A549 (cell line): Measurements from ENCODE around the gene RABGEF1. TPM values are rescaled to one million over a fixed set of nuclear protein-coding genes. Genes with fewer than 3 reads are reported as not detected.
A peak's percentile ranks its signal among the peaks of the same experiment; 100 is the strongest.
"Not testable (repeated sequence)": the region's sequence is repeated elsewhere in the genome, so short reads cannot be mapped to it uniquely, and the experiment has no call there.

ENCODE experiments used
- ATAC-seq, 2 experiments: fragments of 200-7000 bp in 1 of 2; fragments of >200 bp in 1 of 2; cut with Nextera tagmentation in 1 of 2; cut with Tn5 transposase in 1 of 2; 3 replicates each; pipeline versions ENCODE4 v1.8.0 to v1.9.1; 2018 to 2020; ENCODE audit warnings: mild to moderate bottlenecking in 1 of 2, moderate library complexity in 1 of 2
- CTCF ChIA-PET: fragments of 300-600 bp; sonication (Branson Sonifier 250); formaldehyde crosslinking; extraction: SDS; loops from one replicate; lab custom pipeline; 2021; ENCODE audit warnings: antibody characterized with exemption, inconsistent platforms; lab: Yijun Ruan, JAX
- POLR2A ChIA-PET: fragments of 350-600 bp; formaldehyde crosslinking; extraction: SDS; loops from one replicate; lab custom pipeline; 2021; ENCODE audit warnings: antibody characterized with exemption, inconsistent platforms; lab: Yijun Ruan, JAX
- DNase-seq, 2 experiments: peaks; one replicate each; pipeline versions ENCODE4 v3.0.0 to v3.0.0-alpha.2; 2011 to 2016; ENCODE audit warnings: low read depth in 1 of 2, low spot score in 1 of 2
- FAIRE-seq: peaks from 2 replicates; lab custom pipeline; 2011; peaks lifted over from hg19 to GRCh38; lab: Jason Lieb, UNC
- H3K27ac ChIP-seq, 2 experiments: fragments of >200 bp; sonication (Bioruptor Twin); formaldehyde crosslinking; 3 replicates each; pipeline ENCODE4 v1.5.1; 2016 to 2017
- H3K4me1 ChIP-seq: fragments of >200 bp; sonication (Bioruptor Twin); formaldehyde crosslinking; 3 replicates; pipeline ENCODE4 v1.6.1; 2016
- H3K4me2 ChIP-seq: fragments of >200 bp; sonication (Bioruptor Twin); formaldehyde crosslinking; 3 replicates; pipeline ENCODE4 v1.6.1; 2016
- H3K4me3 ChIP-seq: fragments of >200 bp; sonication (Bioruptor Twin); formaldehyde crosslinking; 3 replicates; pipeline ENCODE4 v1.5.1; 2016
- H3K9me3 ChIP-seq: fragments of >200 bp; sonication (Bioruptor Twin); formaldehyde crosslinking; 3 replicates; pipeline ENCODE4 v1.6.1; 2016
- CHD4 ChIP-seq: fragments of 200-600 bp; sonication (generic); IDR thresholded peaks from 2 replicates; pipeline ENCODE4 v1.6.1; 2016; ENCODE audit warnings: antibody characterized with exemption, mild to moderate bottlenecking, borderline replicate concordance
- EHMT2 ChIP-seq: fragments of 200-600 bp; sonication (generic); IDR thresholded peaks from 2 replicates; pipeline ENCODE4 v1.6.1; 2016; ENCODE audit warnings: antibody characterized with exemption, low read depth, mild to moderate bottlenecking, moderate library complexity
- FOSL2 ChIP-seq, 2 experiments: fragments of 450-650 bp in 1 of 2; fragments of >200 bp in 1 of 2; sonication (Bioruptor Twin) in 1 of 2; formaldehyde crosslinking; IDR thresholded peaks; 2 replicates each; pipeline versions ENCODE4 v1.5.0 to v1.6.1; 2016 to 2020; ENCODE audit warnings: mild to moderate bottlenecking in 1 of 2, moderate library complexity in 1 of 2
- HMGXB4 ChIP-seq: fragments of 250-450 bp; sonication (Bioruptor Pico); IDR thresholded peaks from 2 replicates; pipeline ENCODE4 v1.5.0; 2021; ENCODE audit warnings: mild to moderate bottlenecking, moderate library complexity, borderline replicate concordance
- MAFK ChIP-seq: fragments of 450-650 bp; IDR thresholded peaks from 2 replicates; pipeline ENCODE4 v1.6.1; 2014; ENCODE audit not compliant: partially characterized antibody
- PHF8 ChIP-seq: fragments of 200-600 bp; sonication (generic); IDR thresholded peaks from 2 replicates; pipeline ENCODE4 v1.6.1; 2016; ENCODE audit warnings: low read depth, mild to moderate bottlenecking, antibody characterized with exemption, moderate library complexity, borderline replicate concordance
- RAD21 ChIP-seq, 2 experiments: fragments of >200 bp in 1 of 2; sonication (Bioruptor Twin) in 1 of 2; formaldehyde crosslinking in 1 of 2; IDR thresholded peaks in 1 of 2; conservative IDR thresholded peaks in 1 of 2; 2 replicates in 1 of 2; 3 replicates in 1 of 2; pipeline ENCODE4 v1.6.1; 2012 to 2018; ENCODE audit warnings: inconsistent platforms in 1 of 2
- RCOR1 ChIP-seq: fragments of 150-350 bp; IDR thresholded peaks from 2 replicates; pipeline ENCODE4 v1.6.1; 2014; ENCODE audit warnings: antibody characterized with exemption, low read length, low read depth
- REST ChIP-seq: fragments of 200-600 bp; sonication (generic); IDR thresholded peaks from 2 replicates; pipeline ENCODE4 v1.6.1; 2016; ENCODE audit warnings: antibody characterized with exemption, mild to moderate bottlenecking, moderate library complexity
- RNF2 ChIP-seq: fragments of 200-600 bp; sonication (generic); IDR thresholded peaks from 2 replicates; pipeline ENCODE4 v1.6.1; 2016; ENCODE audit warnings: low read depth, mild to moderate bottlenecking, antibody characterized with exemption, moderate library complexity, borderline replicate concordance
- ZFP36 ChIP-seq: fragments of 450-650 bp; IDR thresholded peaks from 2 replicates; pipeline ENCODE4 v1.6.1; 2014; ENCODE audit warnings: borderline replicate concordance; ENCODE audit not compliant: partially characterized antibody
- WGBS: methylation state at CpG from one replicate; pipeline ENCODE4 v1.1.6; 2017; ENCODE audit errors: missing lambda C conversion rate; 5-methylcytosine and 5-hydroxymethylcytosine counted together
- polyA plus RNA-seq, 4 experiments: library from polyadenylated mRNA; depleted of rRNA in 3 of 4; stranded (reverse); fragments of >200 nt; fragmentation: RNase III in 1 of 4; extraction: RNeasy Plus Mini Kit Qiagen cat#74134 plus additional on column Dnase treatment in 1 of 4; gene quantifications; 2 replicates in 3 of 4; 3 replicates in 1 of 4; pipeline ENCODE4 v1.2.3, GENCODE V29; 2011 to 2017

RABGEF1 gene
- polyA plus RNA-seq, 2 of the 4 experiments (the other 2 are of a cell fraction), result 16.2 to 22.6 TPM

DNA sequence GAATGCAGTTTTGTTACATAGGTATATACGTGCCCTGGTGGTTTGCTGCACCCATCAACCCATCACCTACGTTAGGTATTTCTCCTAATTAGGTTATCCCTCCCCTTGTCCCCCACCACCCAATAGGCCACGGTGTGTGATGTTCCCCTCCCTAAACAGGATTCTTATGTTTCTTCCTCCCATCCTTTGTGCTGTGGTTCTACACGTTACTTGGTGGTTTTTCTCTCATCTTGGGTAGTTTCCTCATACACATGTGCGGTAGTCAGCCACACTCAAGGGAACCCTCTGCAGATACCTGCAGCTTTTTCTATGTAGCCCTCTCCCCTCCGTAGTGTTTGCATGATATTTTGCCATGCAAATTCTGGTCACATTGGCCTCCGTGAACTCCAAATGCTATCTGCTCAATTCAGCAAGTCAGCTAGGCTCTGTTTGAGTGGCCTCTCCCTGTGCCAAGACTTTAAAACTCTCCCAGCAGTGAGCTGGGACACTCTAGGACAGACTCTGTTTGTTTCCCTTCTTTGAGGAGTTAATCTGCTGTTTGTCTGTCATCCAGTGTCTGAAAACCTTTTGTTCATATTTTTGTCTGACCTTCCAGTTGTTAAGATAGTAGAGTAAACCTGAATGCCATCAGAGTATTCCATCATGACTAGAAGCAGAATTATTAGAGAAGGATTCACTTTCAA lies 41.0 kb downstream of the RABGEF1 start:
- POLR2A ChIA-PET, result no interaction called here
- no peaks in the 10 kb centered on the region for H3K9me3 ChIP-seq
- H3K27ac ChIP-seq, result no peak overlapping the region
- peaks cover 9% of the 10 kb centered on the region; the same call in 2 of the 3 replicates for H3K4me1 ChIP-seq
- no peak overlapping the region for H3K4me2 ChIP-seq
- ATAC-seq (no peak), FAIRE-seq (no peak), DNase-seq (no peak)
- H3K4me3 ChIP-seq, result no peak overlapping the region
- 92% methylated on average over 7 of the region's 7 CpGs for WGBS
- CTCF ChIA-PET, result no interaction called here
- TF ChIP-seq EHMT2 (no peak), ZFP36 (no peak), RAD21 (conservative IDR thresholded peaks at IDR 0.05 in 1 of 2, IDR thresholded peaks at IDR 0.05 in 1 of 2) (no peak), PHF8 (no peak), RNF2 (no peak), HMGXB4 (no peak), REST (no peak), RCOR1 (no peak), CHD4 (no peak), MAFK (no peak)

DNA sequence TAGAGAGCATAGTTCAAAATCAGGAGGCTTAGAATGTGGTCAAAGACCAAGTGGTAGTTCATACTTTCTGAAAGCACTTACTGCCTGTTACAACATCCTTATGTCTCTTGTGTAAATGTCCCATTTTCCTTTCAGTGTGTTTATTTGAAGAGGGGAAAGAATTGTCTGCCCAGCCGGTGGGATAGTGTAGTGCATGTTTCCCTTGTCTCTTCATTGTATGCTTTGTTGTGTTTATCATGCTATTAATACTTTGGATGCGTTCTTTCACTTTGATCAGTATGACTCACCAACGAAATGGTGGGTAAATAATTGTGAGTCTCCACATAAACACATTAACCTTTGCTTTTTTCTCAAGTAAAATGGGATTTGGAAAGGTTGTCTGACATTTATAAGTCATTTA lies 42.3 kb downstream of the RABGEF1 start:
- H3K4me3 ChIP-seq; CTCF ChIA-PET; POLR2A ChIA-PET; H3K27ac ChIP-seq; FAIRE-seq; H3K9me3 ChIP-seq; H3K4me1 ChIP-seq; TF ChIP-seq FOSL2 (IDR thresholded peaks at IDR 0.05): not testable (repeated sequence)
- peak; percentile 80 to 84 for ATAC-seq
- peak overlapping the region; percentile 36 for H3K4me2 ChIP-seq
- TF ChIP-seq FOSL2 (CRISPR knock-in tag; IDR thresholded peaks at IDR 0.05), result peak; percentile 82
- DNase-seq, result peak in 1 of 2 experiments; percentile 16
- 9% methylated on average over 3 of the region's 3 CpGs for WGBS

- H3K27ac ChIP-seq, H3K4me1 ChIP-seq, H3K9me3 ChIP-seq, POLR2A ChIA-PET, H3K4me2 ChIP-seq, DNase-seq, ATAC-seq, CTCF ChIA-PET, H3K4me3 ChIP-seq, FAIRE-seq: not testable (repeated sequence)
- 78% methylated on average over 1 of the region's 1 CpG for WGBS
Measured at GRCh38 chr7:66783887-66784595, 43.5 kb downstream of the RABGEF1 start.
